DOHH2 (cell line): ENCODE results near the gene MAN1C1.

Experiments
- H3F3A ChIP-seq: fragments of 200-600 bp; sonication (generic), shearing (Covaris generic); 2 replicates; pipeline ENCODE4 v1.6.0; 2016; ENCODE audit warnings: antibody characterized with exemption, mild to moderate bottlenecking; ENCODE audit not compliant: control insufficient read depth, insufficient read depth
- H3K27ac ChIP-seq: fragments of 200-600 bp; sonication (generic); 2 replicates; pipeline ENCODE4 v1.5.1; 2014; ENCODE audit warnings: low read depth, mild to moderate bottlenecking, low read length, moderate library complexity
- H3K27me3 ChIP-seq: fragments of 200-600 bp; sonication (generic); 2 replicates; pipeline ENCODE4 v1.6.1; 2014; ENCODE audit warnings: mild to moderate bottlenecking, low read length, mixed read lengths; ENCODE audit not compliant: control insufficient read depth
- H3K36me3 ChIP-seq: fragments of 200-600 bp; sonication (generic); 2 replicates; pipeline ENCODE4 v1.6.1; 2014; ENCODE audit warnings: mild to moderate bottlenecking, low read length, moderate library complexity, mixed read lengths; ENCODE audit not compliant: control insufficient read depth
- H3K4me1 ChIP-seq: fragments of 200-600 bp; sonication (generic); 2 replicates; pipeline ENCODE4 v1.6.1; 2014; ENCODE audit warnings: mild to moderate bottlenecking, low read length, mixed read lengths; ENCODE audit not compliant: control insufficient read depth
- H3K4me2 ChIP-seq: fragments of 200-600 bp; sonication (generic); 2 replicates; pipeline ENCODE4 v1.6.0; 2014; ENCODE audit warnings: mild to moderate bottlenecking, low read length, moderate library complexity
- H3K4me3 ChIP-seq: fragments of 200-600 bp; sonication (generic); 2 replicates; pipeline ENCODE4 v1.5.1; 2014; ENCODE audit warnings: mild to moderate bottlenecking, low read length, mixed read lengths
- H3K79me2 ChIP-seq: fragments of 200-600 bp; sonication (generic); 2 replicates; pipeline ENCODE4 v1.6.1; 2014; ENCODE audit warnings: mild to moderate bottlenecking, low read length, mixed read lengths; ENCODE audit not compliant: control insufficient read depth
- H3K9me2 ChIP-seq: fragments of 200-600 bp; sonication (generic); replicated peaks from 2 replicates; pipeline ENCODE4 v1.6.1; 2014; ENCODE audit warnings: mild to moderate bottlenecking, low read length, mixed read lengths; ENCODE audit not compliant: control insufficient read depth
- H3K9me3 ChIP-seq: fragments of 200-600 bp; sonication (generic); 2 replicates; pipeline ENCODE4 v1.6.1; 2014; ENCODE audit warnings: antibody characterized with exemption, low read length, mixed read lengths; ENCODE audit not compliant: control insufficient read depth, insufficient read depth
- H4K20me1 ChIP-seq: fragments of 200-600 bp; sonication (generic); 2 replicates; pipeline ENCODE4 v1.6.0; 2014; ENCODE audit warnings: low read depth, mild to moderate bottlenecking, antibody characterized with exemption, low read length, moderate library complexity; ENCODE audit not compliant: control insufficient read depth, insufficient read depth
- EZH2phosphoT487 ChIP-seq: fragments of 200-600 bp; sonication (generic); IDR thresholded peaks from 2 replicates; pipeline ENCODE4 v1.6.1; 2017; ENCODE audit warnings: borderline replicate concordance, mild to moderate bottlenecking, antibody characterized with exemption, low read length, moderate library complexity, mixed read lengths
- TF ChIP-seq, protein P1 (sequence below): fragments of 200-600 bp; sonication (generic); IDR thresholded peaks from one replicate; pipeline ENCODE4 v1.5.1; 2014; ENCODE audit warnings: antibody characterized with exemption, mild to moderate bottlenecking, low read depth, low read length; ENCODE audit not compliant: poor library complexity, severe bottlenecking

MAN1C1 gene

DNA sequence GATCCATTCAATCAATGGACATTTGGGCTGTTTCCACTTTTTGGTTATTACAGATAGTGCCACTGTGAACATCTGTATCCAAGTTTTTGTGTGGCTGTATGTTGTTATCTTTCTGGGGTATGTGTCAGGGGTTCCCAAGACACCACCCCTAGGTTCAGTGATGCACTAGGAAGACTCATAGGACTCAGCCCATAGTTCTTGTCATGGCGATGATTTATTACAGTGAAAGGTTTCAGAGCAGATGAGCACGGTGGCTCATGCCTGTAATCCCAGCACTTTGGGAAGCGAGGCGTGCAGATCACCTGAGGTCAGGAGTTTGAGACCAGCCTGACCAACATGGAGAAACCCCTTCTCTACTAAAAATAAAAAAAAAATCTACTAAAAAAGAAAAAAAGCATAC lies 64.1 kb downstream of the MAN1C1 start:
- no peaks in the 10 kb centered on the region for H3K4me1 ChIP-seq
- TF ChIP-seq EZH2phosphoT487: no peak
- TF ChIP-seq, protein P1, sequence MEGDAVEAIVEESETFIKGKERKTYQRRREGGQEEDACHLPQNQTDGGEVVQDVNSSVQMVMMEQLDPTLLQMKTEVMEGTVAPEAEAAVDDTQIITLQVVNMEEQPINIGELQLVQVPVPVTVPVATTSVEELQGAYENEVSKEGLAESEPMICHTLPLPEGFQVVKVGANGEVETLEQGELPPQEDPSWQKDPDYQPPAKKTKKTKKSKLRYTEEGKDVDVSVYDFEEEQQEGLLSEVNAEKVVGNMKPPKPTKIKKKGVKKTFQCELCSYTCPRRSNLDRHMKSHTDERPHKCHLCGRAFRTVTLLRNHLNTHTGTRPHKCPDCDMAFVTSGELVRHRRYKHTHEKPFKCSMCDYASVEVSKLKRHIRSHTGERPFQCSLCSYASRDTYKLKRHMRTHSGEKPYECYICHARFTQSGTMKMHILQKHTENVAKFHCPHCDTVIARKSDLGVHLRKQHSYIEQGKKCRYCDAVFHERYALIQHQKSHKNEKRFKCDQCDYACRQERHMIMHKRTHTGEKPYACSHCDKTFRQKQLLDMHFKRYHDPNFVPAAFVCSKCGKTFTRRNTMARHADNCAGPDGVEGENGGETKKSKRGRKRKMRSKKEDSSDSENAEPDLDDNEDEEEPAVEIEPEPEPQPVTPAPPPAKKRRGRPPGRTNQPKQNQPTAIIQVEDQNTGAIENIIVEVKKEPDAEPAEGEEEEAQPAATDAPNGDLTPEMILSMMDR: no peak

GRCh38 chr1:25682059-25682601 lies 65.5 kb downstream of the MAN1C1 start:
- no peak overlapping the region for H3K27ac ChIP-seq
- no peaks in the 10 kb centered on the region for H3F3A ChIP-seq
- no peaks in the 10 kb centered on the region for H4K20me1 ChIP-seq
- no peaks in the 10 kb centered on the region for H3K9me2 ChIP-seq
- H3K4me2 ChIP-seq: no peak overlapping the region
- TF ChIP-seq, protein P1: no peak
- TF ChIP-seq EZH2phosphoT487: no peak
- H3K4me1 ChIP-seq: no peaks in the 10 kb centered on the region
- no peak overlapping the region for H3K4me3 ChIP-seq
- H3K27me3 ChIP-seq: peaks cover 29% of the 10 kb centered on the region
- H3K79me2 ChIP-seq: no peaks in the 10 kb centered on the region
- no peaks in the 10 kb centered on the region for H3K36me3 ChIP-seq
- H3K9me3 ChIP-seq: no peaks in the 10 kb centered on the region

More for the DNA sequence above, 64.1 kb downstream of the MAN1C1 start:
- H3K9me3 ChIP-seq: no peaks in the 10 kb centered on the region
- H3K27me3 ChIP-seq: peaks cover 40% of the 10 kb centered on the region
- no peaks in the 10 kb centered on the region for H4K20me1 ChIP-seq
- no peak overlapping the region for H3K4me2 ChIP-seq
- no peaks in the 10 kb centered on the region for H3K79me2 ChIP-seq
- H3K27ac ChIP-seq: no peak overlapping the region
- no peaks in the 10 kb centered on the region for H3F3A ChIP-seq
- no peaks in the 10 kb centered on the region for H3K9me2 ChIP-seq
- H3K36me3 ChIP-seq: no peaks in the 10 kb centered on the region
- H3K4me3 ChIP-seq: no peak overlapping the region

DNA sequence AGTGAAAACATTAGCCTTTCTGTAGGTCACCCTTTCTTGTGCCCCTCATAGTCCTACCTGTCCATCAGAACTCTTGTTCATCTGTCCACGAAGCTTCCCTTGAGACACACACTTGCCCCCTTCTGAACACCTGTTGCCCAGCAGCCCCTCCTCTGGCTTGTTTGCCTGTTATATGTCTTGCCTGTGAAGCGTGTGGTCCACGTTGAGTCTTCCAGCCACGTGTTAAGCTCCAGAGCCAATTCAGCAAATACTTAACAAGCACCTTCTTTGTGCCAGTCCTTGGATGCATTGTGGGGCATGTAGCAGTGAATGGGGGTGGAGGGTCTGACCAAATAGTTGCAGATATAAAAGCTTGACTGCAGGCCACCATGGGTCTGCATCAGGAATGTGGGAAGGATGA lies 66.6 kb downstream of the MAN1C1 start:
- H3K9me3 ChIP-seq: no peaks in the 10 kb centered on the region
- H3K9me2 ChIP-seq: no peaks in the 10 kb centered on the region
- no peaks in the 10 kb centered on the region for H3K4me1 ChIP-seq
- no peaks in the 10 kb centered on the region for H4K20me1 ChIP-seq
- H3K4me2 ChIP-seq: no peak overlapping the region
- TF ChIP-seq, protein P1: no peak
- TF ChIP-seq EZH2phosphoT487: no peak
- no peaks in the 10 kb centered on the region for H3K36me3 ChIP-seq
- no peak overlapping the region for H3K27ac ChIP-seq
- H3K4me3 ChIP-seq: no peak overlapping the region
- H3K27me3 ChIP-seq: peaks cover 24% of the 10 kb centered on the region
- H3K79me2 ChIP-seq: no peaks in the 10 kb centered on the region
- H3F3A ChIP-seq: no peaks in the 10 kb centered on the region

GRCh38 chr1:25683731-25684130 lies 67.1 kb downstream of the MAN1C1 start:
- H3K4me2 ChIP-seq: no peak overlapping the region
- H3K4me3 ChIP-seq: no peak overlapping the region
- no peaks in the 10 kb centered on the region for H3K9me2 ChIP-seq
- H4K20me1 ChIP-seq: no peaks in the 10 kb centered on the region
- TF ChIP-seq EZH2phosphoT487: no peak
- TF ChIP-seq, protein P1: no peak
- no peaks in the 10 kb centered on the region for H3K9me3 ChIP-seq
- peaks cover 21% of the 10 kb centered on the region for H3K27me3 ChIP-seq
- H3K27ac ChIP-seq: no peak overlapping the region
- no peaks in the 10 kb centered on the region for H3K79me2 ChIP-seq
- H3K4me1 ChIP-seq: no peaks in the 10 kb centered on the region
- H3K36me3 ChIP-seq: no peaks in the 10 kb centered on the region
- H3F3A ChIP-seq: no peaks in the 10 kb centered on the region
